Keratinocyte (primary cell): Measurements from ENCODE around the gene CUEDC1.

ENCODE experiments used
- CTCF ChIP-seq, 3 experiments: IDR thresholded peaks in 1 of 3; conservative IDR thresholded peaks in 1 of 3; optimal IDR thresholded peaks in 1 of 3; 2 replicates in 2 of 3; 3 replicates in 1 of 3; pipeline versions ENCODE3 to v1.5.1; 2011; ENCODE audit warnings: low read length in 3 of 3, mild to moderate bottlenecking in 3 of 3, moderate library complexity in 2 of 3, control low read depth in 1 of 3, inconsistent platforms in 1 of 3; ENCODE audit not compliant: insufficient read depth in 2 of 3; ENCODE audit errors: extremely low read depth in 1 of 3
- EZH2 ChIP-seq: IDR thresholded peaks from one replicate; pipeline ENCODE4 v1.6.1; 2012; ENCODE audit warnings: inconsistent platforms, mild to moderate bottlenecking, low read length, moderate library complexity

GRCh38 chr17:57832314-57833178 is 122.7 kb downstream of the CUEDC1 start:
- TF ChIP-seq CTCF (optimal IDR thresholded peaks at IDR 0.05 in 1 of 3, IDR thresholded peaks at IDR 0.05 in 1 of 3, conservative IDR thresholded peaks at IDR 0.05 in 1 of 3; ENCODE audit: extremely low read depth in 1 of 3, insufficient read depth in 2 of 3, low read length in 3 of 3), result no peak
- no peak for TF ChIP-seq EZH2
